Activated T-cell treated with anti-CD3 and anti-CD28 coated beads, Interleukin-2, amount 50 U/mL, for 48 hours (primary cell): Measurements from ENCODE around the gene CTDSP2.
"Not testable (repeated sequence)": the region's sequence is repeated elsewhere in the genome, so short reads cannot be mapped to it uniquely, and the experiment has no call there.

Experiments used
- DNase-seq, 2 experiments: peaks; one replicate each; pipeline ENCODE4 v3.0.0-alpha.2; 2020

Gene CTDSP2

GRCh38 chr12:57832966-57833365, 13.6 kb downstream of the CTDSP2 start:
- no peak for DNase-seq

GRCh38 chr12:57830393-57830792, 16.1 kb downstream of the CTDSP2 start:
- DNase-seq, result no peak

GRCh38 chr12:57829025-57829777, 17.3 kb downstream of the CTDSP2 start:
- DNase-seq, result no peak

- no peak for DNase-seq
These were observed 19.6 kb downstream of the CTDSP2 start for GRCh38 chr12:57826966-57827365.

GRCh38 chr12:57826400-57826799, 20.1 kb downstream of the CTDSP2 start:
- DNase-seq, result no peak

- no peak for DNase-seq
These were observed 21.1 kb downstream of the CTDSP2 start for GRCh38 chr12:57825451-57825850.

- DNase-seq, result no peak
These were observed 22.5 kb downstream of the CTDSP2 start for GRCh38 chr12:57823908-57824640.

GRCh38 chr12:57823131-57823907, 23.2 kb downstream of the CTDSP2 start:
- no peak for DNase-seq

- no peak for DNase-seq
These were observed 24.0 kb downstream of the CTDSP2 start for GRCh38 chr12:57822392-57823130.

- no peak for DNase-seq
These were observed 24.9 kb downstream of the CTDSP2 start for GRCh38 chr12:57821474-57822214.

GRCh38 chr12:57821015-57821414, 25.5 kb downstream of the CTDSP2 start:
- not testable (repeated sequence) for DNase-seq

GRCh38 chr12:57820119-57820518, 26.4 kb downstream of the CTDSP2 start:
- not testable (repeated sequence) for DNase-seq

GRCh38 chr12:57817990-57818331, 28.6 kb downstream of the CTDSP2 start:
- DNase-seq, result not testable (repeated sequence)

- DNase-seq, result no peak
These were observed 29.1 kb downstream of the CTDSP2 start for GRCh38 chr12:57817261-57817989.

GRCh38 chr12:57816855-57817151, 29.7 kb downstream of the CTDSP2 start:
- no peak for DNase-seq

GRCh38 chr12:57816001-57816854, 30.3 kb downstream of the CTDSP2 start:
- no peak for DNase-seq

- no peak for DNase-seq
These were observed 31.1 kb downstream of the CTDSP2 start for GRCh38 chr12:57815177-57816000.

- DNase-seq, result no peak
These were observed 32.4 kb downstream of the CTDSP2 start for GRCh38 chr12:57813971-57814772.
